ENCODE results near the gene LGI1.

The LGI1 gene

GRCh38 chr10:93796167-93796566, 38.4 kb downstream of the LGI1 start:
- no peak for TF ChIP-seq CTCF (IDR thresholded peaks at IDR 0.05; ENCODE audit: insufficient read depth, low read depth, low read length, missing control alignments)
- no peak for DNase-seq (ENCODE audit: low read depth)

GRCh38 chr10:93797825-93798224, 40.1 kb downstream of the LGI1 start:
- DNase-seq (ENCODE audit: low read depth) = no peak
- no peak for TF ChIP-seq CTCF (IDR thresholded peaks at IDR 0.05; ENCODE audit: insufficient read depth, low read depth, low read length, missing control alignments)
- no peak overlapping the region for H3K4me3 ChIP-seq (ENCODE audit: low read length)

More at GRCh38 chr10:93796167-93796566, 38.4 kb downstream of the LGI1 start:
- no peak overlapping the region for H3K4me3 ChIP-seq (ENCODE audit: low read length)

- no peak for TF ChIP-seq CTCF (IDR thresholded peaks at IDR 0.05; ENCODE audit: insufficient read depth, low read depth, low read length, missing control alignments)
- no peak overlapping the region for H3K4me3 ChIP-seq (ENCODE audit: low read length)
- DNase-seq (ENCODE audit: low read depth) = no peak
Measured at GRCh38 chr10:93799155-93799708, 41.5 kb downstream of the LGI1 start.

- no peak for TF ChIP-seq CTCF (IDR thresholded peaks at IDR 0.05; ENCODE audit: insufficient read depth, low read depth, low read length, missing control alignments)
- H3K4me3 ChIP-seq (ENCODE audit: low read length) = no peak overlapping the region
- DNase-seq (ENCODE audit: low read depth) = no peak
Measured at GRCh38 chr10:93804200-93804599, 46.5 kb downstream of the LGI1 start.

- DNase-seq (ENCODE audit: low read depth) = peak; percentile 8
- TF ChIP-seq CTCF (IDR thresholded peaks at IDR 0.05; ENCODE audit: insufficient read depth, low read depth, low read length, missing control alignments) = no peak
- H3K4me3 ChIP-seq (ENCODE audit: low read length) = no peak overlapping the region
Measured at GRCh38 chr10:93806903-93807302, 49.2 kb downstream of the LGI1 start.

- no peak overlapping the region for H3K4me3 ChIP-seq (ENCODE audit: low read length)
- TF ChIP-seq CTCF (IDR thresholded peaks at IDR 0.05; ENCODE audit: insufficient read depth, low read depth, low read length, missing control alignments) = no peak
- no peak for DNase-seq (ENCODE audit: low read depth)
Measured at GRCh38 chr10:93807371-93807770, 49.6 kb downstream of the LGI1 start.

- no peak overlapping the region for H3K4me3 ChIP-seq (ENCODE audit: low read length)
- no peak for TF ChIP-seq CTCF (IDR thresholded peaks at IDR 0.05; ENCODE audit: insufficient read depth, low read depth, low read length, missing control alignments)
- DNase-seq (ENCODE audit: low read depth) = no peak
Measured at GRCh38 chr10:93812659-93813338, 55.1 kb downstream of the LGI1 start.
